DLD1 (cell line): ENCODE data around the gene CASP14.
"Not testable (repeated sequence)": the region's sequence is repeated elsewhere in the genome, so short reads cannot be mapped to it uniquely, and the experiment has no call there.

ENCODE experiments used
- in situ Hi-C: cut with HindIII; loops from 2 replicates; pipeline ENCODE4 v1.10.0; 2017; ENCODE audit warnings: low sequenced_read_pairs

The CASP14 gene

GRCh38 chr19:15070386-15070785 is 21.1 kb downstream of the CASP14 start:
- in situ Hi-C loops = not testable (repeated sequence)

GRCh38 chr19:15072930-15073647 is 23.8 kb downstream of the CASP14 start:
- in situ Hi-C loops = no loop called here

GRCh38 chr19:15074371-15074770 is 25.1 kb downstream of the CASP14 start:
- in situ Hi-C loops = no loop called here

- in situ Hi-C loops = no loop called here
These were observed 26.5 kb downstream of the CASP14 start for GRCh38 chr19:15075806-15076205.

GRCh38 chr19:15080002-15080401 is 30.7 kb downstream of the CASP14 start:
- in situ Hi-C loops = not testable (repeated sequence)

- in situ Hi-C loops = no loop called here
These were observed 32.6 kb downstream of the CASP14 start, which contains the start of gene OR1I1 for GRCh38 chr19:15081911-15082310. OR1I1 (plus strand) TSS chr19:15082211; CDS start chr19:15087066, 4,855 bp downstream.

GRCh38 chr19:15087182-15087581 is 37.9 kb downstream of the CASP14 start:
- in situ Hi-C loops = no loop called here

GRCh38 chr19:15091918-15092753 is 42.9 kb downstream of the CASP14 start:
- in situ Hi-C loops = no loop called here

GRCh38 chr19:15093001-15093400 is 43.7 kb downstream of the CASP14 start:
- in situ Hi-C loops = no loop called here

GRCh38 chr19:15096223-15096622 is 46.9 kb downstream of the CASP14 start:
- in situ Hi-C loops = no loop called here

GRCh38 chr19:15097980-15098379 is 48.7 kb downstream of the CASP14 start:
- in situ Hi-C loops = not testable (repeated sequence)

- in situ Hi-C loops = no loop called here
These were observed 49.2 kb downstream of the CASP14 start for GRCh38 chr19:15098460-15098859.

GRCh38 chr19:15099017-15099582 is 49.8 kb downstream of the CASP14 start:
- in situ Hi-C loops = no loop called here

- in situ Hi-C loops = no loop called here
These were observed 52.3 kb downstream of the CASP14 start for GRCh38 chr19:15101479-15102082.

GRCh38 chr19:15104003-15104402 is 54.7 kb downstream of the CASP14 start:
- in situ Hi-C loops = no loop called here

GRCh38 chr19:15104411-15104810 is 55.1 kb downstream of the CASP14 start:
- in situ Hi-C loops = no loop called here

- in situ Hi-C loops = no loop called here
These were observed 55.8 kb downstream of the CASP14 start for GRCh38 chr19:15105044-15105443.

GRCh38 chr19:15107061-15108010 is 58.1 kb downstream of the CASP14 start, which contains the start of gene SYDE1:
SYDE1 (plus strand) TSS chr19:15107401; CDS start chr19:15107434, 33 bp downstream.
- in situ Hi-C loops = no loop called here
